NCI-H526 treated with DMSO at 0.1 percent for 48 hours (cell line): ENCODE measurements around the gene GFRA4.

Experiments
- DNase-seq: peaks from one replicate; lab custom pipeline; 2025; lab: John Stamatoyannopoulos, UW

The GFRA4 gene

DNA sequence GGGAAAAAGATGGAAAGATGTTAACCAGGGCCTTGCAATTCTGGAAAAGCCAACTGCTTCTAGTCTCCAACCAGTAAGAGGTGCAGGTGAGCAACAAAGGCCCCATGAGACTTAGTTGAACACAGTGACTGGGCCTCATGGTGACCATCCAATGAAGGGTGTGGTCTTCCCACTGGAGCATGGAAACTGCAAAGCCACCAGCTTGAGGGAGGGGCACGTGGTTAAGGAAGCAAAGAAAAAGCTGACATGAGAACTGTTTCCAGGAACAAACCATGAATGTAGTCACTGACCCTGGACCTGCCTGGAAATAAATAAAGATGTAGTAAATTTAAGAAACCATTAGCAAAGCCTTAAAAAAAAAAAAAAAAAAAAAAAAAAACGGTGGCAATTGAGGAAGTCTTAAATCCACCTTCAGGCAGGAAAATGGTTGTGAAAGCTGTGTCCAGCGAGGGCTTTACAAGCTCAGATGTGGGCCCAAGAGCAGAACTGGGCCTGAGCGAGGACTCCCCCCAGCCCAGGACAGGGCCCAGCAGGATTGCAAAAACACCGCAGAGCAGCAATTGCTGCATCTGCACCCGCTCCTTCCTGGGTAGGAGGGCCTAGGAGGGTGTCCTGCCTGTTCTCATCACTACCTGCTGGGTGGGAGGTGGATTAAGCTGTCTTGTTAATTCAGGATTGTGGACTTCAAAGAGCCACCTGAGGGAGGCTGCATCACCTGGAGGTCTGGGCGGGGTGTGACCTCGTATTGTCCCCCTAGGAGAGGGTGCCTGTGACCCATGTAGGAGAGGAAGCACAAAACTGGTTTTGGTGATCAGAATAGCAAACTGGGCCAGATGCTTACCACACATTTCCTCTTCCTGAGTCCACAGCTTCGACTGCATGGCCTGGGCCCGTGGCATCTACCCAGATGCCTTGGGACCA lies 10.3 kb downstream of the GFRA4 start:
- DNase-seq = peak; percentile 34

DNA sequence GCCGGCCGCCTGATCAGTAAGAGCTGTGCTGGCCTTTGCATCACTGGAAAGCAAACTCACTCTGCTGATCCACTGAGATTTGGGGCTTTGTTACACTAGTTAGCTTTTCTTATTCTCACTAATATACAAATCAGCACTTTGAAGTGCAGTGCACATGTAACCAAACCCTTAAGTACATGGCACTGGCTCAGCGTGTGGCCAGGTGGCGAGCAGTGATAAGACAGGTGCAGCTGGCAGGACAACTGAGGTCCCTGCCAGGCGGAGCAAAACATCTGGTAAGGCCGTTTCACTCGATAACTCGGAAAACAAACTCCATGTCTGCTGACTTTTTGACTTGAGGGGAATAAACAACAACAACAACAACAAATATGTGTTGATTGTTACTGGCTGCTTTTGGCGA lies 11.0 kb downstream of the GFRA4 start:
- DNase-seq = no peak

DNA sequence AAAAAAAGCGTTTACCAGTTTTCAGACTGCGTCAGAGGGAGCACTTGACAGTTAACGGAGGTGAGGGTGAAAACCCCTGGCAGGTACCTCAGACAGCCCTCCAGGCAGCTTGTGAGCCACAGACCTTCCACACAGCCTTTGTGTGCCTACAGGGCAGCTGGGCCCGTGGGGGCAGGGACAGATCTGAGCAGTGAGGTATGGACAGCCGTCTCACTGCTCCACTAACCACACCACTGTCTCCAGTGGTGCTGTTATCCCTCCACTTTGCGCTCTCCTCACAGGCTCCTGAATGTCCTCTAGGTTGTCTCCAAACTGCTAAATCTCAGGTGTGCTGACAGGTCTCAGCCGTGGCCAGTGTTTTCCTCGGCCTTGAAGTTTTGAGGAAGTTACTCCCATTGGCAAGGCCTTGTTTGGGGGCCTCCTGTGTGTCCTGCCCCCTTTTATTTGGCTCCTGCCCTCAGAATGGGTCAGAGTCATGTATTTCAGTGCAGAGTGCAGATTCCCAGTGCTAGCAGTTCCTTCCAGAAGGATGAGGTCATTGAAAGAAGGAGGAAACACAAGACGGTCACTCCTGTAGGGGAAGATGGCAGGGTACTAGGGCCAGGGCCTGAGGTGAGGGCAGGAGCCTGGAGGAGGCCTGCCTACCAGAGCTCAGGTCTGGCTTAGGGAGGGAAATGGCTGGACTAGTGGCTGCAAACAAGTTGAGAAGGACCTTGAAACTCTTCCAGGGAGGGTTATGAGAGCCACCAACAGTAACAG lies 11.8 kb downstream of the GFRA4 start:
- DNase-seq = peak; percentile 67

DNA sequence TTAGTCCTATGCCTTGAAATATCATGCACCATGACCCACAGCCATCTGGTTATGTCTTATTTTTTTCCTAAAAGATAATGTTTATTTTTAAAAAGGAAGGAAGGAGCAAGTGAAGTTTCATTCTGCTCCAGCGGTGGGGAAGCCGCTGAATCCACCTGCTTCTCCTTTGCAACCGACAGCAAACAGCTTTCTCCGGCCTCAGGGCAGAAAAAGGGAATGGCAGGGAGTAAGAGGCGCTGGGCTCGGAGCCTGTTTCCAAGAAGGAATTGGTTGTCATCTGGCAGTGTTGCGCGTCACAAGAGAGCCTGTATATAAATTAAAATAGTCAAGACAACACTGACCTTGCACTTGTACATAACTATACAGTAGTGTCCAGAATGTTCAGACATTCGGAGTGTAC lies 14.2 kb downstream of the GFRA4 start:
- DNase-seq = peak; percentile 20

DNA sequence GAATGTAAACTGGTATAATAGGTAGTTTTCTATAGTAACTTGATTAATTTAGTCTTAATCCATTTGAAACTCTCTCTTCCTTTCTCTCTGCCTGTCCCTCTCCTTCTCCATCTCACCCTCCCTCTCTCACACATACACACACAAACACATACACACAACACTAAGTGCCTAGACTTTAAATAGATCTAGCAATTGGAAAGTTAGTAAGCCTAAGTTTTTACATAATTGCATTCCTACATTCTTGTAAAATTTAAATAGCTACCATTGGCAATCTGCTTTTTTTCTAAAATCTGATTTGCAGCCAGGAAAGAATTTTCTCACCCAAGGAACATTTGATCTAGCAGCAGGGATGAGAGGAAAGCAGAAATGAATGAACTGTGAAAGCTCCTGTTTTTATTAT lies 15.7 kb downstream of the GFRA4 start:
- no peak for DNase-seq

DNA sequence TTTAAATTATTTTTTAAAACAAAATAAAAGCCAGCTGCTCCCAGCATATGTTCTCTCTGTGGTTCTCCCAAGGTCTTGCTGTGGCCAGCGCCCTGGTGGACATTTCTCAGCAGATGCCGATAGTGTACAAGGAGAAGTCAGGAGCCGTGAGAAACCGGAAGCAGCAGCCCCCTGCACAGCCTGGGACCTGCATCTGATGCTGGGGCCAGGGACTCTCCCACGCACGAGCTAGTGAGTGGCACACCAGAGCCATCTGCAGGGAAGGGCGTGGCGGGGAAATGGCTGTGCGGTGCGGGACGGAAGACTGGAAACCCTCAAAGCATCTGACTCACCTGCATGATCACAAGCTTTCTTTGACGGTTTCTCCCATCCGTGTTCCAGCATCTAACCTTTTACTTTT lies 16.5 kb downstream of the GFRA4 start:
- no peak for DNase-seq

DNA sequence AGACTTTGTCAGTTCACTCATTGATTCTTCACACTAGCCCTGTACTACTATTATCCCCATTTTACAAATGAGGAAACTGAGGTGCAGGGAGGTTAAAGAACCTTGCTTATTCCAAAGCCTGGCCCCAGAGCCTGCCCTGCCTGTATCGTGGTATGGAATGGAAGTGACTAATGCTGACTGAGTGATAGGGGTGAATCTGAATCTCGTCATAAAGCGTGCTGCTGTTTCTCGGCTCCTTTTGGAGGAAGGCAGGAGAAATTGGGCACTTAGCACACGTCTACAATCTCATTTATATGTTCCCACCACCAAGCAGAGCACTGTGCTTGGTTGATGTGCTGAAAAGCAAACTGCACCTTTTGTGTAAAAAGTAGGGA lies 17.1 kb downstream of the GFRA4 start:
- DNase-seq = no peak

DNA sequence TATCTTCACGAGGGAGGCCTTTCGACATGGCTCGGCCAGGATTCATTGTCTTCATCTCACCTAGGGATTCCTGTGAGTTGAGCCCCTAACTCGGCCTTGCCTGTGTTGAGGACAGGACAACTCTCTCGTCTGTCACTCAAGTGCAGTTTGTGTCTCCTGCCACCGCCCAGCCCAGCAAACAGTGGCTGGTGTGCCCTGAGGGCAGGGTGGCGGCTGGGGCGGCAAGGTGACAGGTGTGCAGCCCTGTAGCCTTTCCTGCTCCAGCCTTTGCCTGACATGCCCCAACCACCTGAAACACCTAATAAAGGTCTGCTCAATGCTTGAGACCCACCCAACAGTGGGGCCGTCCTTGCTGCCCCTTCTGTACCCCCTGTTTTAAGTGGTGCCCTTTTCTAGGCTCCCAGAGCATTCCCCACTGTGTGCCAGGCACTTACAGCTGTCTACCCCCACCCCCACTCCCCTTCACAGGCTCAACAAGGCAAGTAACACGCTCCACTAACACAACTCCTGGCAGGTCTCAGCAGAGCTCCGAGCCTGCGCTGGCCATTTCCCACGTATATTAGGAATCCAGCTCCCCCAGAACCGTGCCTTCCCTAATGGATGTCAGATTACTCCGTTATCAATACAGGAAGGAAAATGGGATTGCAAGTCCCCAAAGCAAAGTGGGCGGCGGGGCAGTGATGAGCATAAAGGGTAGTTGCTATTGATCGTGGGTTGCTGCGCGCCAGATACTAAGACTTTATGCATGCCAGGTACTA lies 17.7 kb downstream of the GFRA4 start:
- DNase-seq = no peak

DNA sequence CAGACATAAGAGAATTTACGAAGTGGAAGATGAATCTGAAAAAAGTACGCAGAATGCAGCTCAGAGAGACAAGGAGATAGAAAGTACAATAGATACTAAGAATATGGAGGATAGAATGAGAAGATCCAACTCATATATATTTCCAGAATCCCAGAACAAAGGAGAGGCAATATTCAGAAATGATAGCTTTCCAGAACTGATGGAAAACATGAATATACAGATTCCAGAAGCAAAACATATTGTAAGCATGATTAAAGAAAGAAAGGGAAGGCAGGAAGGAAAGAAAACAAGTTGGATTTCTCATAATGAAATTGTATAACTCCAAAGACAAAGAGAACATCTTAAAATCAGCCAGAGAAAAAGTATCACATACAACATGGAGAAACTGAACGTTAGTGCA lies 22.9 kb downstream of the GFRA4 start:
- DNase-seq = no peak

DNA sequence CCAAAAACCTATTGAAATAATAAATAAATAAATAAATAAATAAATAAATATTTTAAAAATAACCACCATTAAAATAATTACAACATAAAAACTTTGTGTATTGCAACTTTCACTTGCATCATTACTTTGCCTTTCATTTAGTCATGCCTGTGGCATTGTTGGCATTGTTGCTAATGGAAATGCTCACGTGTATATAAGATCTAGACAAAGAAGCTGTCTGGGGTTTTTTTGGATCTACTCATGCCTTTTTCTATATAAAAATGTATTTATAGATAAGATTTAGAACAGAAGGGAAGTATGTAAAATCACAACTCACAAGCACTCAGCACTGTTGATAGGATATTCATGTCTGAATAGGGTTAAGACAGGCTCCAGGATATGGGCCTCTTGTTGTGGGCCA lies 27.9 kb downstream of the GFRA4 start:
- DNase-seq = no peak

DNA sequence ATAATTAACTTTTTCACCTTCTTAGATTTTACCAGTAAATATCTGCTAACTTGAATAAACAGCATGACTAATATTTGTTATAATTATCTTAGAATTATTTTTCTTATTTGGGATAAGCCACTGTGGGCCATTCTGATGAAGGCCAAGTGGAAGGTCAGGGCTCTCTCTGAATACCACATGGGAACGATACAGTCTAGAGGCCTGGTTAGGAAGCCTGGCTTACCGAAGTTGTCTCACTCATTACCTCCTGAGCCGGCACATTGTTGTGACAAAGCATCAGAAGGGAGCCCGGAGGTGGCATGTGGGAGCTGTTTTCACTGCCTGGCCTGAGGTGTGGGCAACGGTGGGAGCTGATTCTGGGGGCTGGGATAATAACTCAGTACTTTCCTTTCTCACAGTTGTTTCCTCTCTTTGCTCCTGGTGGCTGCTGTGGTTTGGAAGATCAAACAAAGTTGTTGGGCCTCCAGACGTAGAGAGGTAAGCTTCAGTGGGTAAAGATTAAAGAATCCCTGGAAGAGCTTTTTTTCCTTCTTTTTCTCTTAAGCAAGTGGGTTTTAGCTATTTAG lies 29.2 kb downstream of the GFRA4 start:
- DNase-seq = no peak

DNA sequence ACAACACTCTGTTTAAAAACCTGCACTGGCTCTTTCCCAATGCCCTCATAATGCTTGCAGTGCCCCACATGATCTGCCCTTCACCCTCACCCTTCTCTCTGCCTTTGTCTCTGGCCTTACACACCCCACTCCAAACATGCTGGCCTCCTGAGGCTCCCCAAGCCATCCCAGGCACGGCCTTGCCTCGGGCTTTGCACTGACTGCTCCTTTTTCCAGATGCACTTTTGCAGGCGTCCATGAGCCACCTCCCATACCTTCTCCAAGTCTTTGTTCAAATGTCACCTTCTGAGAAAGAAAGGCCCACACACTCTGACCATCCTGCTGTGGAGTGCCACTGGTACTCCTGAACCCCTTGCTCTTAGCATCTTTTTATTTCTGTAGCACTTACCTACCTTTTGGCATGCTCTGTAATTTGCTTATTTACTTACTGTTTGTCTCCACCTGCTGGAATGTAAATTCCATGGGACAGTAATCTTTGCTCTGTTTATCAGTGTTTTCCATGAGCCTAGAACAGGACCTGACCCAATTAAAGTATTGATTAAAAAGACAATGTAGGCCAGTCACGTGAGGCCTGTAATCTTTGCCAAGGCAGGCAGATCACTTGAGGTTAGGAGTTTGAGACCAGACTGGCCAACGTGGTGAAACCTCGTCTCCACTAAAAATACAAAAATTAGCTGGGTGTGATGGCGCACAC lies 30.7 kb downstream of the GFRA4 start:
- peak; percentile 9 for DNase-seq

DNA sequence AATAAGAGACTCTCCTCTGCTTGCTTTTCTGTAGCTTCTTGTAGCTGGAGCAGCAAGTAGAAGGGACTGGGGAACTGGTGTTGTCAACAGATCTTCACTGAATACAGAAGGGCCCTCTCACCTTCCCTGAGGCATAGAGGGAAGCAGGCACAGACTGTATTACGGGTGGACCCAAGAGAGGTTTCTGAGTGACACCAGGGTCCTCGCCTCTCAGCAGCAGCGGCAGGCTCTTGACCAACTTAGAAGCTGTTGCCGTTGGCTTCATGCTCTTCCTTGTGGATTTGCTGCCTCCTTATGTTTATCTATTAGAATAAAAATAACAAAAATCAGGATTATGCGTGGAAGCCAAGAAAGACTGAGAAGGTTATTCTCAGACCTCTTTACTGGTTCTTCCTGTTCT lies 31.7 kb downstream of the GFRA4 start:
- DNase-seq = no peak

DNA sequence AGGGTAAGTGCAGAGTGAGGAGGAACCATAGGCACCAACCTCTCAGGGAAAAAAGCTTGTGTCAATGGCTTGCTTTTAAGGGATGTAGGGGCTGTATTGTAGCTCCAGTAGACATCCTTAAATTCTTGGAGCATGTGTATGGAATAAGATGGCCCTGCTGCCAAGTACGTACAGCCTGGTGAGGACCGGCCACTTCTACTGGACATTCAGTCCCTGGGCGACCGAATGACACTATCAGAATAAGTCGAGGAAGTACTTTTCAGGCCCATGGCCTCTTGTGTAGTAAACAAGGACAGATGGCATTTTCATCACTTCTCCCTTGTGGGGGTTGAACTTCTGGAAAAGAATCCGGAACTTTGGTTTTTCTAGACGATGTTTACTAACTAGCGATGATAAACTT lies 32.8 kb downstream of the GFRA4 start:
- DNase-seq = no peak

DNA sequence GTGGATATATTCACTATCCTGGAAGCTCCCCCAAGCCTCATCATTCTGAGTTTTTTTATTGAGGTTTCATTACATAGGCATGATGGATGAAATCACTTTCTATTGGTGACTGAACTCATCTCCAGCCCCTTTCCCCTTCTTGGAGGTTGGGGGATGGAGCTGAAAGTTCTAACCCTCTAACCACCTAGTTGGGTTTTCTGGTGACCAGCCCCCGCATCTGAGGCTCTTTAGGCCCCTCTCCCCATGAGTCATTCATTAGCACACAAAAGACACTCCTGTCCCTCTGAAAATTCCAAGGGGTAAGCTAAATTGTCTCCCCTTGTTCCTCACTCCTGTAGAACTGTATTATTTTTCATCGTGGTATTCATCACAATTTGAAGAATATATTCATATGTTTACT lies 33.3 kb downstream of the GFRA4 start:
- no peak for DNase-seq

DNA sequence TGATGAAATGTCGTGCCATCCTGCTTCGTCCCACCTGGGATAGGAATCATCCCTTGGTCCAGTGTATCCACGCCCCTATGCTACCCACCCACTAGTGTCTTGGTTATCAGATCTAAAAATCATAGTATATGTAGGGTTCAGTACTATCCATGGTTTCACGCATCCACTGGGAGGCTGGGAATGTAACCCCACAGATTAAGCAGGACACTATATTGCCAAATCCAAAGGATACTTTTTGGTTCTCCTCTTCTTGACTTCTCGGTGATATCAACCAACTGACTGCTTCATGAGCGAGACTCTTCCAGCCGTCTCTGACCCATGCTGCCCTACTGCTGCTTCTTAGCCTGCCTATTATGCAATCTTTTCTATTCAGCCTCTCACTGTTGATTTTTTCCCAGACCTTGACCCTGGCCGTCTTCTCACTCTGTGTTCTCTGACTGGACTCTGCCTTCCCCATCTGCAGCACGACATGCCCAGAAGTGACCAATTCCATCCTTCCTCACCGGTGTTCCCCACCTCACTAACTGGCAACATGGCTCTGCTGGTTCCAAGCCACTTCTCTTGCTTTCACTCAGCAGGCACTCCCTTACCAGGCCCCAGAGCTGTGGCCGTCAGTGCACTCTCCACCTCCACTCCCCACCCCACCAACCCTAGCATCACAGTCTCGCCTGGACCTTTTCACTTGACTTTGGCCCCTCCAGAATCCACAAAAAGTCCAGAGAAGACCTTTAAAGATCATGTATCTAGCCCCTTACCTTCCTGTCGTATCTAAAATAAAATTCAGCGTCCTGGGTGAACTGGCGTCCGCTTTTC lies 34.5 kb downstream of the GFRA4 start:
- no peak for DNase-seq

DNA sequence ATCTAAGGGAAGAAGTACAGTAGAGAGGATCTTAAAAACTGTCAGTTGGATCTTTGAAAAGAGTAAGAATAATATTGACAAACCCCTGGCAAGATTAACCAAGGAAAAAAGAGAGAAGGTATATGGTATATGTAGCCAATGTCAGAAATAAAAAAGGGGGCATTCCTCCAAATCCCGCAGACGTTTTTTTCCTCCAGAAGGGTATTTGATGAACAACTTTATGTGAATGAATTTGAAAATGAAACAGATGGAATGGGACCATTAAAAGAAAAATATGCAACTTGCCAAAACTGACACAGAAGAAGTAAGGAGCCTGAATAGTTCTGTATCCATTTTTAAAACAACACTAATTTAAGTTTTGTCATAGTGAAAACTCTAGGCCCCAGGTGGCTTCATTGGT lies 35.7 kb downstream of the GFRA4 start:
- DNase-seq = no peak

DNA sequence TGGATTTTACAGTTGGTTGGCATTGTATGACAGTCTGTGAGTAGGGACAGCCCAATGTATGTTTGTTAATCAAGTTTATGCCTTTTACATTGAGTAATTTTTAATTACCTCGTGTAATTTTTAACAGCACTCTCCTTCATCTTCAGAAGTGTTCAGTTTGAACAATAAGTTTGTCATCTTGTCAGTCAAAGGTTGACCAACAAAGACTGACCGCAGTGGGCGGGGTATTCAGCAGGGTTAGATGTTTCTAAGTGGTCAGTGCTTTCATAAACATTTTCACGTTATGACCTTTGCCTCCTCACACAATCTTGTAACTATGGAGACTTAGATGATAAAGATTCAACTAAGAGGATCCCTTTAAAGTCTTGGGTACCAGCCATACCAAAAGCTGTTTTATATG lies 40.8 kb downstream of the GFRA4 start:
- no peak for DNase-seq

DNA sequence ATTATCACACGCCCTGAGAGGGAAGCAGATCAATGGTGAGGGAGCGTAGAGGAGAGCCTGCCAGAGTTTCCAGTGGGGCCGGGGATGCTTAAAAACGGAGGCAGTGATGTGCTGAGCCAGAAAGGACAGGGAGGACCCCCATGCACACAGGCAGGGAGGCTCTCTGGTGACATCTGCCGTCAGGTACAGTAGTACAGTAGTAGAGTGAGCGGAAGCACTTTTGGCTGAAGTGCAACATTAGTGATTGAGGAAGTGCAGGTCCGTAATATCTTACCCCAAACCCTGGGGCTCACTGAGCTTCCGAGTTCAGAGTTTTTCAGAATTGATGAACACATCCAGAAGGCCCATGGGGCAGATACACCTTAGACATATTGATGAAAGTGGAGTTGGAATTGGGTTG lies 42.1 kb downstream of the GFRA4 start:
- no peak for DNase-seq

DNA sequence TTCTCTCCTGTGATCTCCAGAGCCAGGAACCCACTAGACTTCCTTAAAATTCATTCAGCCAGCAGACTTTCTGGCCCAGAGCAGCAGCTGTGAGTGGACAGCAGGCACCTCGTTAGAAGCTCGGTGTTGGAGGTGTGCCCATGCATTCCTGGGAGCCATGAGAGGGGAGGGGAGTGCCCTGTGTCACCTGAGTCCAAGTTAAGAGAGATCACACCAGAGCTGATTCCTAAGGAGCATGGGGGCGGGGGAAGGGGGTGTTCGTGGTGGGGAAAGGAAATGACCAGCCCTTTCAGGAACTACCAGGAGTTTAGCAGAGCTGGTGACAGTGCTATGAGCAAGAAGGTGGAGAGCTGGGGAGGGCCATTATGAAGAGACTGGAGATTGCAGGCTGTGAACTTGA lies 46.9 kb downstream of the GFRA4 start:
- no peak for DNase-seq
